Activated CD4-positive, alpha-beta T cell treated with anti-CD3 and anti-CD28 coated beads for 48 hours (primary cell): ENCODE measurements around the gene CELF4.
"Not testable (repeated sequence)": the region's sequence is repeated elsewhere in the genome, so short reads cannot be mapped to it uniquely, and the experiment has no call there.

Experiments used
- DNase-seq: peaks from one replicate; pipeline ENCODE4 v3.0.0-alpha.2; 2020

CELF4 gene

DNA sequence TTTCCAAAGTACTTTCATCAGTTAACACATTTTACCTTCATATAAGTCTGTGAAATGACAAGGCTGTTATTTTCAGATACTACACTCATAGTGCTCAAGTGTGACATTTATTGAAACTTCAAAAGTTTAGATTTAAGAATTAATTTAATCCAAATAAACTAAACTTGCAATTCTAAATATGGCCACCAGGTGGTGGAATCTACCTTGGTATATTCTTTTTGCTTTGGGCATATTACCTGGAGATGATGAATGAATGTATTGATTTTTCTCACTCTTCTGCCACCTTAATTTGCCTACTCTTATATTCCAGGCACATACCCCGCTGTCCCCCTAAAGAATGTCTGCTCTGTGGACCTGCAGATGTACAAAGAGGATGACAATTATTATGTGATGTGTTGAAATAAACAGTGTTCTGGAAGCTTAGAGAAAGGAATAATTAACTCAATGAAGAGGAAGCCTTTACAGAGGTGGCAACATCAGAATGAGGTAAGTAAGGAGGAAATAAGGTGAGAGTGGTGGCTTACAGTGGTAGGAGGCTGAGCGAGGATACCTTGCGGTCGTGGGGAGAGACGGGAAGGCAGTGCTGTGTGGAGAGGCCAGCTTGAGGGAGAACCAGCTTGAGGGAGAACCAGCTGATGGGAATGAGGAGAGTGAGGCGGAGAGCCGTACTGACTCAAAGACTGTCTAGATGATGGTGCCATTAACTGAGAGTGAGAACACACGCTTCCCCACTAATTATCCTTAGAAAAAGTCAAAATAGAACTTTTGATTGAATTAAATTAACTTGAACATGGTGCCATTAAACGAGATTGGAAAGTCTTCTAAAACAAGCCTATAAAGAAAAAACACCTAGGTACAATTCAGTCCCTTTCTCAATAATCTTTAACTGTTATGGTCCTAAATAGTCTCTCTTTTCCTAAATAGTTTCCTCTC, 179.5 kb downstream of the CELF4 start:
- no peak for DNase-seq

DNA sequence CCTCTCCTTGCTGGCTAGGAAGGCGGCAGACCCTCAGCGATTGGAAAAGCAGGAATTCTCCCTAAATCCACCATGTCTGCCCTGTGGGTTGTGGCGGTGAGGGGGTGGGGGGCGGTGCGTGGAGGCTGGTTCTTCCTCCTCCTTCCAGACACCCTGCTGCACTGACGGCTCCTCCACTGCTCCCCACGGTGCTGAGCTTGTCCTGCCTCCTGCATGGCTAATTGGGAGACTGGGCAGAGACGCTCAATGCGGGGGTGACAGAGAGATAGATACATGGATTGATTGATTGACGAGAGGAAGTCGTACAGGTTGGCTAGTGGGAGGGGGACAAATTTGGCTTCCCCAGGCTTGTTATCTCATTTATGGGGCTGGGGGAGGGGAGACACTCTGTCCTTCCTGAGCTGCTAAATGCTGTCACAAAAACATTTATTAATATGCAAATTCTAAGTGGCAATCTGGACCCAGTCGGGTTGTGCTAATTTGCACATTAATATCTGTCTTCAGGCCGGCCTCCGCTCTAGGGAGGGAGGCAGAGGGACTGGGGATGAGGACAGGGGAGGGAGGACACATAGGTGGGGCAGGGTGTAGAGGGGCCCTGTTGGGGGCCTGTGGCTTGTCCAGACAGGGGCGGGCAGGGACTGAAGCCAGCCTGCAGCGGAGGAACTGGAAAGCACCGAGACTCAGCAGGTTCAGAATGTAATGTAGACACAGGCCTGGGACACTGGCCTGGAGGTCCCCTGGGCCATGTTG, 181.6 kb downstream of the CELF4 start:
- no peak for DNase-seq

DNA sequence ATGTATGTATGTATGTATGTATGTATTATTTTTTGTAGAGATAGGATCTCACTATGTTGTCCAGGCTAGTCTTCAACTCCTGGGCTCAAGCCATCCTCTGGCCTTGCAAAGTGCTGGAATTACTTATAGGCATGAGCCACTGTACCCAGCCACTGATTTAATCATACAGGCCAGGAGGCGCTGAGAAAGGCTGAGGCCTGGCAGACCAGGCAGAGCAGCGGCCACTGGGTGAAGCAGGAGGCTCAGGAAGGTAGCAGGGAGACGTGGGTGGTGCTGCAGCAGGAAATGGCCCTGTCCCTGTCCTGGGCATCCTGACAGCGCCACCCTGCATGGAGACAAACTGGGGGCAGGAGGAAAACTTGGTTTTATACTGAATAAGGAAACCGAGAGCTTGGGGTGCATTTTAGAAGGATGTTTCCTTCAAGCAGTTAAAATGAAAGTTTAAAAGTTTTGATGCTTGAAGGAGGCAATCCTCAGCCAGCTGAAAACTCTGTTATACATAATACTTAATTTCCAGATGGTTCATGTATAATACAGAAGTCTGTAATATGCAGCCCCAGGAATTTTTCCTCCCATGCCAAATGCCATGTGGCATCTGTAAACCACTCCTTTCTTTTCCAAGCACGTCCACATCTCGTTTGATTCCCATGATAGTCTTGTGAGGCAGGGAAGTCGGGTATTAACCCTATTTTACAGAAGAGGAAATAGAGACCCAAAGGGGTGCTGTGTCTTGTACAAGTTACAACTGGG, 182.4 kb downstream of the CELF4 start:
- DNase-seq: no peak

DNA sequence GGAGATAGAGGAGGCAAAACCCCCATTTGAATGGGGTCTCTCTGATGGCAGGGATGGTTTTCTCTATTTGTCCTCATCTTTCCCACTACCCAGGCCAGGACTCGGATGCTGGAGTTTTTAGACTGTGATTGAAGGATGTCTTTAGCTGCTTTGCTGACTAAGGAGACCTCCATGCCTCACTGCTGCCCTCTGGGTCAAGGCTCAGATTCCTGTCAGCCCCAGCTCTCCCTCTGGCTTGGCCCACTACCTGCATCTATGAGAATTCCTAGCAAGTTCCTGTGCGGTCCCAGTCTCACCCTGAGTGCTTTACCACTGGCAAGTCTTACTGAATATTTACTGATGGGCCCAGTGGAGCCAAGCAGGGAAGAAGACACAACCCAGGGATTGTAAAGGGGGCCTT, 184.0 kb downstream of the CELF4 start:
- DNase-seq: no peak

DNA sequence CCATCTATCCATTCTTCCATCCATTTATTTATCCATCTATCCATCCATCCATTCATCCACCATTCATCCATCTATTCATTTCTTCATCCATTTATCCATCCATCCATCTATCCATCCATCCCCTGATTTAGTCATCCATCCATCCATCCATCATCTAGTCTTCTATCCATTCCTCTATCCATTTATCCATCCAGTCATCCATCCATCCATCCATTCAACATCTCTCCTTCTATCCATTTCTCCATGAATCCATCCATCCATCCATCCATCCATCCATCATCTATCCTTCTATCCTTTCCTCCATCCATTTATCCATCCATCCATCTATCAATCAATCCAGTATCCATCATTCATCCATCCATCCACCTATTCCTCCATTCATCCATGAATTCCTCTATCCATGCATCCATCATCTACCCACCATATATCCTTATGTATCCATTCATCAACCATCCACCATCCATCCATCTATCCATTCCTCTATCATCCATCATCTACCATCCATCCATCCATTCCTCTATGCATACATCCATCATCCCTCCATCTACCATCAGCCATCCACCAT, 185.0 kb downstream of the CELF4 start:
- DNase-seq: no peak

DNA sequence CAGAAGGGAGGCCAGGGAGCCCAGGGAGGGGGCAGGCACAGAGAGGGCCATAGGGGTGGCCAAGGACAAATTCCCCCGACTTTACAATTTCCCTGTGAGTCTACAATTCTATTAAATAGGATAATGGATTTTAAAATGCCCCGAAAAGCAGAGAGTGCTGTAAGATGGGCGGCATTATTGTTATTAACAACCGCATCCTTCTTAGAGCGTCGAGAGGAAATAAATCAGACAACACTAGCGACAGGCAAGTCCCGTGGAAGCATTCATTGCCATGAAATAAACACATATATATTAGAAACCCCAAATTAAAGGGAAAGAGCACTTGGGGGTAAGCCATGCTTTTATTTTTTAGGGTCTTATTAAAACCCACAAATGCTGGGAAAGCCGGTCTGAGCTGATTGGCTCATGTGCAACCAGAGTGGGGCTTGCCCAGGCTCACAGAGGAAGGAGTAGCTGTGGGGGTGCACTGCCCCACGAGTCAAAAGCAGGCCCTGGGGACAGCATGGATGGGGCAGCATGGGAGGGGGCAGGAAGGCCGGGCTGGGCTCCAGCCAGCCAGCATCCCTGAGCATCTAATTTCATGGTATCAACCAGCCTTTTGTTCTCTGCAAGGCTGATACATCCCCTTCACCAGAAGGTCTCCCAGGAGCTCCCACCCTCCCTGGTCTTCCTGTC, 187.1 kb downstream of the CELF4 start:
- DNase-seq: no peak

DNA sequence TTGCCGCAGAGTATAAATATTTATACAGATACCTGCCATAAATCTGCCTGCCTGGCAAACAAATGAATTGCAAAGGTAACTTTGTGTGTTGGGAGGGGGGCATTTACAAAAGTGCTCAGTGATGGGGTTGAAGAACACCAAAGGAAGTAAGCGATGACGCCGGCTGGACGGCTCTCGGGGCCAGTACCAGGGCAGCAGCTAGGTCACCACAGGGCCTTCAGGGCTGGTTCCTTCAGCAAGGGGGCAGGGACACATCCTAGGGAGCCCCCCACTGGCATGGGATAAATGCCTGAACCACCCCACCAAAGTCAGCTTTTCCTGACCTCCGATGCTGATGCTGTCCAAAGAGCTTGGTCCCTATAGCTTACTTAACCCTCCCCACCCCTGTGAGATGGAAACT, 190.4 kb downstream of the CELF4 start:
- no peak for DNase-seq

DNA sequence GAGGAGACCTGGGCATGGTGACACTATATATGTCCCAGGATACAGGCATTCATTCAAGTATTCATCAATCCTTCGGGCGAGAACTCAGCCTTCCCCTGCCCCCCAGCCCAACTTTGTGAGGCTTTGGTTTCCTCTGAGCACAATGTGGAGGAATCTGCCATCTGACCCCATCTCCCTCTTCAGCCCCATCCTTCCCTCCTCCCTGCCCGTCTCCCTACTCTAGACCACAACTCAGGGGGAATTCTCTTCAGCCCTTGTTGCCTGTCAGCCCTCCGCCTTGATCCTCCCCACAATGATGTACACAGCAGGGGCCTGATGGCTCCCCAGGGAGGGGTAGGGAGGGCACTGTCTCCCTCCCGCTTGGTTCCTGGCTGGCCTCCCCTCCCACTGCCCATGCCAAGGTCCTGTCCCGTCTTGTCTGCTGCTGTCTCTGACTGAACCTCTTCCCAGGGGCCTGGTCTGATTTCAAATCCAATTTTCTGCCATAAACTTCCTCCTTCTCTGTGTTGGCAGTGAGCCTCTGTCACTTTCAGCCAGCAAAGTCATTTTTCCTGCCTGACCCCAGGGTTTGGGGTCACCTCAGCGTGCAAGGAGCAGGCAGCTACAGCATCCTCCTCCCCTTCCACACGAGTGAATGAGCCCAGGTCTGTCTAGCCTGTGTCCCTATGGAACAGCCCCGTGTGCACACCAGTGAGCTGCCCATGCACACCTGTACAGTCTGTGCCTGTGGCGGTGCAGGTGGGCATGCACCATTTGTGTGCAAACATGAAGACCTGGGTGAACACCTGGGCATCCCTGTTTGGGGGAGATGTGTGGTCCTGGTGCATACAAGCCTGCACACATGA, 197.3 kb downstream of the CELF4 start:
- no peak for DNase-seq

DNA sequence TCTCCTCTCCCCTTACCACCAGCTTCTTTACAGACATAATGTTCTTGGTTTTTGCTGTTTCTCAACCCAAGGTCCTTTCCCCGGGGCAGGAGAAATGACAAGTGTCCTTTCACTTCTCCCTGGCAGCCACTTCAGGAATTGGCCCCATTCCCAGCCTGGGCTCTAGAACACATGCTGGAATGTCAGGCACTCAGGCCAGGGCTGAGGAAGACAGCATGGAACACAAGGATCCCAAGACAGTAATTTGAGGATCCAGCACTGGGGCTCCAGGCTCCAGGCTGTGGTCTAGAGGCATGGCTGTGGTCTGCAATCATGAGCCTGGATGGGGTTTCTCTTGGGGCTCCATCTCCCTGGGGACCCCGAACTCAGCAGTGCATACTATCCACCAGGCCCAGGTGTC, 201.4 kb downstream of the CELF4 start:
- no peak for DNase-seq

DNA sequence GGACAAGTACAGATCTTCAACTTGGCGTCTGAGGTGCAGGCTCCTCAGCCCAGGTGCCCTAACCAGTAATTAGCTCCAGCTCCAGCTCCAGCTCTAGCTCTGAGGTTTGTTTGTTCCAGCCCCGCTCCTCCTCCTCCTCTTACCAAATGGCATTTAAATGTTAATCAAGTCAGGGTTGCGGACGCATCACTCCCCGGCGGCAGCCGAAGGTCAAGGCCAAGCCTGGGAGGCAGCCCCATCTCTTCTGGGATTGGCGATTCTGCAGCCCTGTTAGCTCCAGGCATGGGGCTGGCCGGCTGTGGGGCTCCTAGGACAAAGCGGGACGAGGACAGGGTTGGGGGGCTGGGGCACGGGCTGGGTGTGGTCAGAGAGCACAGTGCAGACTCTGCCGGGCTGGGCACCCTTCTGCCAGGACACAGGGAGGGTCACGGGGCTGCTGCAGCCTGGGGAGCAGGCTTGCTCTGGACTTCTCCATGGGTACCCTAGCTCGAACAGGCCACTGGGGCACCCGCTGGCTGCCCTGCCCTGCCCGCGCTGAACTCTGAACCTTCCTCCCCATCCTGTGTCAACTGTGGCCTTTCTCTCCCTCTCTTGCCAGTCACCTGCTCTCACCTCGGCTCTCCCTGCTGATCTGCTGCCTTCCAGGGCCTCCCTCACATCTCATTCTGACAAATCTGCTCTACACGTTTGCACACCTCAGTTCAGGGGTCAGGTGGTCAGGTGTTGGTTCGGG, 203.3 kb downstream of the CELF4 start:
- DNase-seq: no peak

DNA sequence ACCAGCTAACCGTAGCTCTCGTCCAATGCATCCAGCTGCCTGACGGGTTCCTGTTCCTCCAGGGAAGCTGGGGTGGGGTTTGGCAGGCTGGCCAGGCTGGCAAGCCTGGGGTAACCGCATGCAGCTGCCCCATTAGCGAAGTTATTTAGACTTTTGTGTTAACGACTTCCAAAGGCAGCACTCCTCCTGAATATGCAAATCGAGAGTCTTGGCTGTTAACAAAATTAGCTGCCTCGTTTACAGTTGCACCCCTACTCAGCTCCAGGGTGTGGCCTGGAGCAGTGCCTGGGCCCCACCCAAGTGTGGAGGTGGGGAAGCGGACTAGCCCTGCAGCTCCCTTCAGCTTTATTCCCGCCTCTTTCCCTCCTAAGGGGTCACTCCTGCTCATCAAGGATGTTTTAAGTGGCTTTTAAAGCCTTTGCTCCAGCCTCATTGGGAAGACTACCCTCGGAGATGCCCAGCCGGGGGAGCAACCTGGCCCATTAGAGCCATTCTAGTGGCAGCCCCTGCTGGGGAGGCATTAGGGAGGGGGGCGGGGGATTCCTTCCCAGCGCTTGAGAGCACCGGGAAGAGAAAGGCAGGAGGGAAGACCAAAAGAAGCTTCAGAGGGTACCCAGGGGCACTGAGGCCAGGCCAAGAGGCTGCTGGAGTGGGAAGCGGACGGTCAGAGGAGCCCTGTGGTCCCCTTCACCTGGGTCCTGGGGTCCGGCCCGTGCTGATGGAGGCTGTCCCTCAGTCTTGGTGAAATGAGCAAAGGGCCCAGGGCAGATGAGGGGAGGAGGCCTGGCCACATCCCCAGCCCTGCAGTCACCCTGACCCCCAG, 204.1 kb downstream of the CELF4 start:
- no peak for DNase-seq

DNA sequence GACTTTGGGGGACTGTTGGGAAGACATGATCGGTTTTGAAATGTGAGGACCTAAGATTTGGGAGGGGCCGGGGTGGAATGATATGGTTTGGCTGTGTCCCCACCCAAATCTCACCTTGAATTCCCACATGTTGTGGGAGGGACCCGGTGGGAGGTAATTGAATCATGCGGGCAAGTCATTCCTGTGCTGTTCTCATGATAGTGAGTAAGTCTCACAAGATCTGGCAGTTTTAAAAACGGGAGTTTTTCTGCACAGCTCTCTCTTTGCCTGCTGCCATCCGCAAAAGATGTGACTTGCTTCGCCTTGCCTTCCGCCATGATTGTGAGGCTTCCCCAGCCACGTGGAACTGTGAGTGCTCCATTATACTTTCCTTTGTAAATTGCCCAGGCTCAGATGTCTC, 207.5 kb downstream of the CELF4 start:
- DNase-seq: not testable (repeated sequence)

DNA sequence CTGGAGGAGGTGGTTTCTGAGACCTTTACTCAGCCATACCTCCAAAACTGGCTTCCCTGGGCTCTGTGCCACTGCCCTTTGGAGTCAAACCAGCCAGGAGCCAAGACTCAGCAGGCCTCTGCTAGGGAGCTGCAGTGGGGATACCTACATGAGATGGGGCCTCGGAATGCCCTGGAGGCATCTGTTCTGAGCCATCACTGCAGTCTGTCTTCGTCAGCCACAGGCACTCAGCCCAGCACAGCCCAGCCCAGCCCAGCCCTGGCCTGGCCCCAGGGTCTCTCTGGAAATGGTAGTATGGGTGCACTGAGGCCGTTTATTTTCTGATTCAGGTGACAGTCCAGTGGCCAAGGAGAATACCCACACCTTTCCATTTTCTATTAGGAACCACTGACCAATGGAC, 209.8 kb downstream of the CELF4 start:
- no peak for DNase-seq

DNA sequence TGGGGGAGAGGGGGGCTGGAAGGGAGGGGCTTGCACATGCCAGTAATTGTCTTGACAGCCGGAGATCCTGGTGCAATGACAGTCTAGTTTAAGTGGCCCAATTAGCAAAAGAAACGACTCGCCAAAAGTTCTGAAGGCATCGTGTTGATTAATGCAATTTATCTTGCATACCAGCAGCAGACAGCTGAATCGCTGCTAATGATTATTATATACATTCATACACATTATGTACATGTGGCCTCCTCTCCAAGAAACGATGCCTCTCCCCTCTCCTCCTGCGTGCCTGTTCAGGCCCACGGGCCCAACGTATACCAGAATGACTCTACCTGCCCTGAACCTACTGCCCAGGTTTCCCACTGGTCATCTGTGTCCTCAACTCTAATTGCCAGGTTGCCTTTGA, 214.5 kb downstream of the CELF4 start:
- DNase-seq: no peak

DNA sequence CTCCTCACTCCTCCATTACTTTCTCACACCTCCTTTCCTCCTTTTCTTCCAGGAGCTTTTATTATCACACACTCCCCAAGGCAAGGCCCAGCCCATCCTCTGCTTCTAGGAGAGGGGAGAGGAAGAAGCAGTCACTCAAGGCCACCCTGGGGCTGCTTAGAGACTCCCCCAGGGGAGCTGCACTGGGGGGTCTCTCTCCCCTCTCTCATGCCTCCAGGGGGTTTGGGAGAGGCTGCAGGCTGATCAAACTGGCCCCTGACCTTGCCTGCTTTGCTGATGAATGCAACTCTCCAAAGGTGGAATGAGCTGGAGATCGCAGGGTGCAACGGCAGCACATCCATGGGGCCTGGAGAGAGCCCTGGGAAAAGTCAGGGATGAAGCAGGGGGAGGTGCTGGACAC, 216.9 kb downstream of the CELF4 start:
- DNase-seq: no peak

DNA sequence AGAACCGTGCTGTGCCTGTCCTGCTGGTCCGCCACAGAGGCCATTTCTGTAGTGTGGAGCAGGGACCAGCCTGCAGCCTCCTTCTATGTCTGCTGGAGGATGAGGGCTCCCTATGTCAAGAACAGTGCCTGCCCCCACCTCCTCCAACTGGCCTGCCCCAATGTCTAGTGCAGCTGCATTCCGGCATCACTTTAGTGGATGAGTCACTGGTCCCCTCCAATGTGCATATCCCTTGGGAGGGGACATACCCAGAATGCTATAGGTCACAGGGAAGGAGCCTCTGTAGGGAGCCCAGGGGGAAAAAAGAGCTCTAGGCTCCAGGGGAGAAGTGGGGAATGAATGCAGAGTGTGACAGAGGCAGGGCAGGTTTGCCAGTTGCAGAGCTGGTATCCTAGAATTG, 219.6 kb downstream of the CELF4 start:
- DNase-seq: no peak

DNA sequence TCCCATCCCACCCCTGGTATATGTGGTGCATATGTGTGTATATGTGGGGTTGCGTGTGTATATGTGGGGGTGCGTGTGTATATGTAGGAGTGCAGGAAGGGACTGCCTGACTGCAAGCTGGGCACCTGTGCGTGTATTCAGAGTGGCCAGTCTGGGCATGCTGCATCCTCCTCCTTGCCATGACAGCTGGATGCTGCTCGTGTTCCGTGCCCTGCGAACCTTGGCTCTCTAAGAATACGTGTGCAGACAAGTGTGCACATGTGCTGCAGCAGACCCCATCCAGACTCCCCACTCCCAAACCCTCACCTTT, 222.1 kb downstream of the CELF4 start:
- DNase-seq: no peak

DNA sequence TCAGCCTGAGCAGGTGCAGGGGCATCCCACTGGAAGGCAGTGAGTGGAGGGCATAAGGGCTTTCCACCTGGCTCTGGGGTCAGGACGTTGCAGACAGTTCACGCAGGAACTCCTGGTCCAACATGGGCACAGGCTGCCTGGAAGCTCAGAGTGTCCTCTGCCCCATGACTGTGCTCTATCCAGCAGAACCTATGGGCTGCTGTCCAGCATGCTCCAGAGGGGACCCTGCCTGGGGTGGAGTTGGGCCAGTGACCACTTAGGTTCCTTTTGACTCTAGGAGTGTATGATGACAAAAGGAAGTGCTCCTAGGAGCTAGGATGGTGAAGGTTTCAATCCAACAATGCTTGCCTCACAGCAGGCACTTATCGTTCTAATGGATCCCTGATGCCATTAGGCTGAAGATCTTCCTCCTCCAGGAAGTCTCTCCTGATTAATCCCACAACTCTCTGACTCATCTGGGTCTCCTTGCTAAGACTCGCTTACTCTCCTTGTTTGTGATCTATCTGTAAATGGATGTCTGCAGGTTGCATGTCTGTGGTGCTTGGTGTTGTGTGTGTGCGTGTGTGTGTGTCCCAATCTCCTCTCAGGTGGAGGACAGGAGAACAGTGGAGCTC, 224.0 kb downstream of the CELF4 start:
- no peak for DNase-seq

DNA sequence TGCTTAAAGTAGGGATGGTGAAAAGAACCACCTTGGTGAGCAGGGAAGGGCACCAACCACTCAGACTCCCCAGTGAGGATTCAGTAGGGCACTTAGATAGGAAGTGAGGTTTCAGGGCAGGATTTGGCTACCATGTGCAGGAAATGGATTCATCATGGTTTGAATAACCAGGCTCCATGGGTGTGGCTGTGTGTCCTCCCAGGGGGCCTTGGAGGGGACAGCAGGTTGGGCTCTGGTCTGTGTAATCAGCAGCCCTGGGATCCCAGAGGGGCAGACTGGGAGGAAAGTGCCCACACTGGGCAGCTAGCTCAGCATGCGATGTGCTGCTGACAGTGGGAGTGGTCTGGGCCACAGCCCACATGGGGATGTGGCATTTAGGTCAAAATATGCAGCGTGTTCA, 224.6 kb downstream of the CELF4 start:
- DNase-seq: no peak
